ENCODE measurements around the gene MYO3B. TPM values are rescaled to one million over a fixed set of nuclear protein-coding genes. Genes with fewer than 3 reads are reported as not detected.

MYO3B gene
- total RNA-seq, 5 donors from 2014 or later (not counting 1 experiment from before 2014, with no cell fraction given): 0.26 to 0.28 TPM; not detected in 3

- H3K9me3 Mint-ChIP-seq: no peaks in the 10 kb centered on the region
- ATAC-seq (replicated peaks in 1 of 4) (no peak), DNase-seq (peak in 1 of 35 experiments; percentile 42)
- no peak overlapping the region for H3K27ac Mint-ChIP-seq
- Histone ChIP-seq H3K36me3 (ENCODE audit: control insufficient read depth in 2 of 2, extremely low read depth in 1 of 2, insufficient read depth in 1 of 2, low read length in 1 of 2) (no peaks in the 10 kb centered on the region), H3K4me1 (ENCODE audit: control insufficient read depth in 1 of 2, extremely low read depth in 1 of 2, insufficient read depth in 2 of 2, low read length in 2 of 2) (peaks cover 0 to 2% of the 10 kb centered on the region in 2 experiments), H3K27me3 (replicated peaks in 1 of 2; ENCODE audit: control insufficient read depth in 2 of 2, extremely low read depth in 1 of 2, insufficient read depth in 2 of 2, low read length in 1 of 2) (no peaks in the 10 kb centered on the region), H3K4me3 (ENCODE audit: control insufficient read depth in 1 of 2, extremely low read depth in 1 of 2, low read length in 1 of 2) (no peak overlapping the region), H3K27ac (ENCODE audit: low read length) (no peak overlapping the region), H3K9me3 (no peaks in the 10 kb centered on the region)
- no peaks in the 10 kb centered on the region for H3K4me1 Mint-ChIP-seq
- no peaks in the 10 kb centered on the region for H3K36me3 Mint-ChIP-seq
- 49% methylated on average over 2 of the region's 3 CpGs for WGBS (ENCODE audit: insufficient coverage)
- CTCF ChIA-PET: interaction anchor here (1.2 to 2.1 kb wide), 2 partner anchors 326 kb away, joined by 5 to 9 read pairs; no protein-coding TSS in a partner anchor
- POLR2A ChIA-PET: interaction anchor here (0.7 to 0.8 kb wide), 2 partner anchors 22 to 226 kb away, joined by 3 to 8 read pairs; no protein-coding TSS in a partner anchor
- no peak overlapping the region for H3K4me3 Mint-ChIP-seq
- peaks cover 4% of the 10 kb centered on the region in 2 donors for H3K27me3 Mint-ChIP-seq
Observed at GRCh38 chr2:170486730-170487129, 308.8 kb downstream of the MYO3B start.

- Histone ChIP-seq H3K4me1 (ENCODE audit: control insufficient read depth in 1 of 2, extremely low read depth in 1 of 2, insufficient read depth in 2 of 2, low read length in 2 of 2) (peaks cover 0 to 2% of the 10 kb centered on the region in 2 experiments), H3K27ac (ENCODE audit: low read length) (no peak overlapping the region), H3K36me3 (ENCODE audit: control insufficient read depth in 2 of 2, extremely low read depth in 1 of 2, insufficient read depth in 1 of 2, low read length in 1 of 2) (no peaks in the 10 kb centered on the region), H3K27me3 (replicated peaks in 1 of 2; ENCODE audit: control insufficient read depth in 2 of 2, extremely low read depth in 1 of 2, insufficient read depth in 2 of 2, low read length in 1 of 2) (no peaks in the 10 kb centered on the region), H3K9me3 (no peaks in the 10 kb centered on the region), H3K4me3 (ENCODE audit: control insufficient read depth in 1 of 2, extremely low read depth in 1 of 2, low read length in 1 of 2) (no peak overlapping the region)
- H3K27ac Mint-ChIP-seq: no peak overlapping the region
- WGBS (ENCODE audit: insufficient coverage): no CpG with 5 or more reads among the region's 1 CpG
- H3K4me3 Mint-ChIP-seq: no peak overlapping the region
- no peak for DNase-seq
- no peaks in the 10 kb centered on the region for H3K9me3 Mint-ChIP-seq
- no peak for ATAC-seq (replicated peaks in 1 of 4)
- peaks cover 13 to 16% of the 10 kb centered on the region in 2 donors for H3K27me3 Mint-ChIP-seq
- H3K4me1 Mint-ChIP-seq: no peaks in the 10 kb centered on the region
- POLR2A ChIA-PET: no interaction called here
- CTCF ChIA-PET: interaction anchor here in 1 of 2 donors (0.7 kb wide), 1 partner anchor 215 kb away, joined by 3 read pairs; no protein-coding TSS in a partner anchor
- H3K36me3 Mint-ChIP-seq: no peaks in the 10 kb centered on the region
Observed at GRCh38 chr2:170488807-170489206, 310.9 kb downstream of the MYO3B start.

GRCh38 chr2:170492010-170492409, 314.1 kb downstream of the MYO3B start:
- H3K4me3 Mint-ChIP-seq: no peak overlapping the region
- Histone ChIP-seq H3K9me3 (no peaks in the 10 kb centered on the region), H3K36me3 (ENCODE audit: control insufficient read depth in 2 of 2, extremely low read depth in 1 of 2, insufficient read depth in 1 of 2, low read length in 1 of 2) (no peaks in the 10 kb centered on the region), H3K4me3 (ENCODE audit: control insufficient read depth in 1 of 2, extremely low read depth in 1 of 2, low read length in 1 of 2) (no peak overlapping the region), H3K27me3 (replicated peaks in 1 of 2; ENCODE audit: control insufficient read depth in 2 of 2, extremely low read depth in 1 of 2, insufficient read depth in 2 of 2, low read length in 1 of 2) (peaks cover 0 to 7% of the 10 kb centered on the region in 2 experiments), H3K4me1 (ENCODE audit: control insufficient read depth in 1 of 2, extremely low read depth in 1 of 2, insufficient read depth in 2 of 2, low read length in 2 of 2) (peaks cover 0 to 2% of the 10 kb centered on the region in 2 experiments), H3K27ac (ENCODE audit: low read length) (no peak overlapping the region)
- no peaks in the 10 kb centered on the region for H3K36me3 Mint-ChIP-seq
- CTCF ChIA-PET: no interaction called here
- no peak overlapping the region for H3K27ac Mint-ChIP-seq
- POLR2A ChIA-PET: no interaction called here
- no peak for ATAC-seq (replicated peaks in 1 of 4)
- no peak for DNase-seq
- H3K27me3 Mint-ChIP-seq: peaks cover 27 to 34% of the 10 kb centered on the region in 2 donors
- no peaks in the 10 kb centered on the region for H3K9me3 Mint-ChIP-seq
- H3K4me1 Mint-ChIP-seq: no peaks in the 10 kb centered on the region
- no CpG with 5 or more reads among the region's 3 CpGs for WGBS (ENCODE audit: insufficient coverage)

GRCh38 chr2:170493426-170494097, 315.6 kb downstream of the MYO3B start:
- H3K36me3 ChIP-seq (ENCODE audit: control insufficient read depth in 2 of 2, extremely low read depth in 1 of 2, insufficient read depth in 1 of 2, low read length in 1 of 2): no peaks in the 10 kb centered on the region
- Mint-ChIP-seq H3K27me3 (peaks cover 31 to 37% of the 10 kb centered on the region in 2 donors), H3K36me3 (no peaks in the 10 kb centered on the region), H3K4me1 (no peaks in the 10 kb centered on the region), H3K27ac (no peak overlapping the region), H3K9me3 (no peaks in the 10 kb centered on the region), H3K4me3 (no peak overlapping the region)
- H3K27me3 ChIP-seq (replicated peaks in 1 of 2; ENCODE audit: control insufficient read depth in 2 of 2, extremely low read depth in 1 of 2, insufficient read depth in 2 of 2, low read length in 1 of 2): peaks cover 0 to 7% of the 10 kb centered on the region in 2 experiments
- H3K4me1 ChIP-seq (ENCODE audit: control insufficient read depth in 1 of 2, extremely low read depth in 1 of 2, insufficient read depth in 2 of 2, low read length in 2 of 2): peaks cover 0 to 2% of the 10 kb centered on the region in 2 experiments
- ATAC-seq (replicated peaks in 1 of 4) (no peak), DNase-seq (no peak)
- H3K4me3 ChIP-seq (ENCODE audit: control insufficient read depth in 1 of 2, extremely low read depth in 1 of 2, low read length in 1 of 2): no peak overlapping the region
- H3K27ac ChIP-seq (ENCODE audit: low read length): no peak overlapping the region
- CTCF ChIA-PET: no interaction called here
- WGBS (ENCODE audit: insufficient coverage): 17% methylated on average over 1 of the region's 5 CpGs
- POLR2A ChIA-PET: no interaction called here
- H3K9me3 ChIP-seq: no peaks in the 10 kb centered on the region

GRCh38 chr2:170495896-170496295, 317.9 kb downstream of the MYO3B start:
- H3K4me1 ChIP-seq (ENCODE audit: control insufficient read depth in 1 of 2, extremely low read depth in 1 of 2, insufficient read depth in 2 of 2, low read length in 2 of 2): no peaks in the 10 kb centered on the region
- H3K9me3 ChIP-seq: no peaks in the 10 kb centered on the region
- Mint-ChIP-seq H3K27ac (no peak overlapping the region), H3K4me1 (no peaks in the 10 kb centered on the region), H3K36me3 (no peaks in the 10 kb centered on the region), H3K4me3 (no peak overlapping the region), H3K9me3 (no peaks in the 10 kb centered on the region), H3K27me3 (peaks cover 31 to 47% of the 10 kb centered on the region in 2 donors)
- ChIA-PET POLR2A (no interaction called here), CTCF (no interaction called here)
- ATAC-seq (replicated peaks in 1 of 4) (no peak), DNase-seq (no peak)
- peaks cover 0 to 7% of the 10 kb centered on the region in 2 experiments for H3K27me3 ChIP-seq (replicated peaks in 1 of 2; ENCODE audit: control insufficient read depth in 2 of 2, extremely low read depth in 1 of 2, insufficient read depth in 2 of 2, low read length in 1 of 2)
- no peak overlapping the region for H3K4me3 ChIP-seq (ENCODE audit: control insufficient read depth in 1 of 2, extremely low read depth in 1 of 2, low read length in 1 of 2)
- no peaks in the 10 kb centered on the region for H3K36me3 ChIP-seq (ENCODE audit: control insufficient read depth in 2 of 2, extremely low read depth in 1 of 2, insufficient read depth in 1 of 2, low read length in 1 of 2)
- H3K27ac ChIP-seq (ENCODE audit: low read length): no peak overlapping the region
- WGBS (ENCODE audit: insufficient coverage): no CpG with 5 or more reads among the region's 1 CpG

- no peak for ATAC-seq (replicated peaks in 1 of 4)
- H3K4me3 ChIP-seq (ENCODE audit: control insufficient read depth in 1 of 2, extremely low read depth in 1 of 2, low read length in 1 of 2): no peak overlapping the region
- CTCF ChIA-PET: no interaction called here
- no peak overlapping the region for H3K27ac Mint-ChIP-seq
- no peak overlapping the region for H3K27ac ChIP-seq (ENCODE audit: low read length)
- DNase-seq: no peak
- H3K27me3 ChIP-seq (replicated peaks in 1 of 2; ENCODE audit: control insufficient read depth in 2 of 2, extremely low read depth in 1 of 2, insufficient read depth in 2 of 2, low read length in 1 of 2): peaks cover 0 to 10% of the 10 kb centered on the region in 2 experiments
- 67% methylated on average over 1 of the region's 5 CpGs for WGBS (ENCODE audit: insufficient coverage)
- peaks cover 0 to 5% (median under 1%) of the 10 kb centered on the region in 3 donors for H3K4me1 Mint-ChIP-seq
- no peaks in the 10 kb centered on the region for H3K36me3 Mint-ChIP-seq
- H3K4me1 ChIP-seq (ENCODE audit: control insufficient read depth in 1 of 2, extremely low read depth in 1 of 2, insufficient read depth in 2 of 2, low read length in 2 of 2): peaks cover 0 to 3% of the 10 kb centered on the region in 2 experiments
- H3K4me3 Mint-ChIP-seq: no peak overlapping the region
- H3K9me3 Mint-ChIP-seq: no peaks in the 10 kb centered on the region
- POLR2A ChIA-PET: no interaction called here
- no peaks in the 10 kb centered on the region for H3K36me3 ChIP-seq (ENCODE audit: control insufficient read depth in 2 of 2, extremely low read depth in 1 of 2, insufficient read depth in 1 of 2, low read length in 1 of 2)
- no peaks in the 10 kb centered on the region for H3K9me3 ChIP-seq
- peaks cover 27 to 41% of the 10 kb centered on the region in 2 donors for H3K27me3 Mint-ChIP-seq
Observed at GRCh38 chr2:170498619-170499018, 320.7 kb downstream of the MYO3B start.
